GM10248 (cell line): ENCODE measurements around the gene MCCD1.
A peak's percentile ranks its signal among the peaks of the same experiment; 100 is the strongest.

Experiments
- CTCF ChIA-PET: fragments of 300-600 bp; sonication (Branson Sonifier 250); formaldehyde crosslinking; extraction: SDS; loops from one replicate; lab custom pipeline; 2021; ENCODE audit warnings: antibody characterized with exemption; lab: Yijun Ruan, JAX
- POLR2A ChIA-PET: fragments of 350-650 bp; sonication (Branson Sonifier 250); formaldehyde crosslinking; extraction: SDS; loops from one replicate; lab custom pipeline; 2020; ENCODE audit warnings: antibody characterized with exemption; lab: Yijun Ruan, JAX
- DNase-seq: peaks from one replicate; pipeline ENCODE4 v3.0.0; 2012; ENCODE audit errors: extremely low spot score
- TF ChIP-seq, protein P1 (sequence below): IDR thresholded peaks from 2 replicates; pipeline ENCODE4 v1.5.1; 2012; ENCODE audit warnings: mild to moderate bottlenecking, low read depth; ENCODE audit errors: extremely low read depth, missing control alignments, control extremely low read depth

Gene MCCD1

DNA sequence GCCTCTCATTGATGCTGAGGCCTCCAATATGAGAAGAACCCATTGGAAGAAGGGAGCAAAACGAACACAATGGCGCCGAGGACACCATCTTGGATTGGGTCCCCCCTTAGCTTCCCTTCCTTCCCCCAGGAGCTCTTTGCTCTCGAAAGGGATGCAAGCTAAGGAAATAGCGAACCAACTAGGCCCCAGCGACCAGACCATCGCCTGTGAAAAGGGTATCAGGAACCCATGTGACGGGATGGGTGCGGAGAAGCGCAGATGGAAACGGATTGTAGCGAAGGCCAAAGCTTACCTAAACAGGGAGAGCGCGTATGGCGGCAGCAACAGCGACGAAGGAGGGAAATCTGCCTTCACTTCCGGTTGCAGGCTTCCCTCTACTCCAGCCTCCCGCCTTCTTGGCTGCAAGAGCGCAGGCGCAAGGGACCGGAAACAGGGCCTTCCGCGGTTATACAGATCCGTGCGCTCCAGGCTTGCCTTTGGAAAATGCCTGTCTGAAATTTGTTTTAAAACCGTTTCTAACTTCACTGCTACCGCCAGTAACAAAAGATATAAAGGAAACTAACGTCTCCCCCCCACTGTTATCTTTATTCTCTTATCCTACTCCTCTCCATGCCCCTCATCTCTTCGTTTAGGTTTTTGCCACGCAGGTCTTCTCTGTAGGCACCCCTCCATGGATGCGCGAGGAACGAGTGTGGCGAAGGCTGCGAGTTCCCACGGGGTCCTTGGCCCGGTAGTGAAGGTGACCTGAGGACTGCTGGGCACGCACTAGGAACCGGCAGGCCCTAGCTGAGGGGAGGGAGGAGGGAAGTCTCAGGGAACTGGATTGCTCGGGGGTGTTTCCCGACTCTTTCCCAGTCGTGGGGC lies 13.1 kb downstream of the MCCD1 start, which contains the start of gene DDX39B:
DDX39B (minus strand) TSS at position 346 of the 864 bp plus-strand sequence. CDS start 1,471 bp downstream, outside the sequence.
- TF ChIP-seq, protein P1, sequence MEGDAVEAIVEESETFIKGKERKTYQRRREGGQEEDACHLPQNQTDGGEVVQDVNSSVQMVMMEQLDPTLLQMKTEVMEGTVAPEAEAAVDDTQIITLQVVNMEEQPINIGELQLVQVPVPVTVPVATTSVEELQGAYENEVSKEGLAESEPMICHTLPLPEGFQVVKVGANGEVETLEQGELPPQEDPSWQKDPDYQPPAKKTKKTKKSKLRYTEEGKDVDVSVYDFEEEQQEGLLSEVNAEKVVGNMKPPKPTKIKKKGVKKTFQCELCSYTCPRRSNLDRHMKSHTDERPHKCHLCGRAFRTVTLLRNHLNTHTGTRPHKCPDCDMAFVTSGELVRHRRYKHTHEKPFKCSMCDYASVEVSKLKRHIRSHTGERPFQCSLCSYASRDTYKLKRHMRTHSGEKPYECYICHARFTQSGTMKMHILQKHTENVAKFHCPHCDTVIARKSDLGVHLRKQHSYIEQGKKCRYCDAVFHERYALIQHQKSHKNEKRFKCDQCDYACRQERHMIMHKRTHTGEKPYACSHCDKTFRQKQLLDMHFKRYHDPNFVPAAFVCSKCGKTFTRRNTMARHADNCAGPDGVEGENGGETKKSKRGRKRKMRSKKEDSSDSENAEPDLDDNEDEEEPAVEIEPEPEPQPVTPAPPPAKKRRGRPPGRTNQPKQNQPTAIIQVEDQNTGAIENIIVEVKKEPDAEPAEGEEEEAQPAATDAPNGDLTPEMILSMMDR, result no peak
- peak; percentile 92 for DNase-seq
- POLR2A ChIA-PET, result interaction anchor here (0.6 to 2.2 kb wide), 20 partner anchors 9 to 588 kb away, joined by 3 to 14 read pairs (median 4); partner anchors contain the start of genes LST1, LTA, MCCD1 and MICB
- CTCF ChIA-PET, result interaction anchor here (0.8 to 54.8 kb wide), 11 partner anchors 9 to 289 kb away, joined by 3 to 2725 read pairs (median 4); partner anchors contain the start of genes LST1, LTB, MCCD1 and NCR3

DNA sequence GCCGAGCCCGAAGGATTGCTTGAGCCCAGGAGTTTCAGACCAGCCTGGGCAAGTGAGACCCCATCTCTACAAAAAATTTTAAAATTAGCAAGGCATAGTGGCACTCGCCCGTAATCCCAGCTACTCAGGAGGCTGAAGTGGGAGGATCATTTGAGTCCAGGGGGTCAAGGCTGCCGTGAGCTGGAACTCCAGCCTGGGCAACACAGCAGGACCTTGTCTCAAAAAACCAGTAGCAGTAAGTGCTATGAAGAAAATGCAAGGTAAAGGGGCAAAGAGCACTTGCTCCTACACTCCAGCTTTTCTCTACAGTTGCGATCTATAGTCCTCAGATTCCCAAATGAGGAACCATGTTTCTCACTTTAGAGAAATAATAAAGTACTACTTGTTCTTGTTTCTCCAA lies 14.9 kb downstream of the MCCD1 start:
- POLR2A ChIA-PET, result interaction anchor here (0.6 kb wide), 2 partner anchors 32 to 61 kb away, joined by 3 read pairs; partner anchors contain the start of gene TNF
- TF ChIP-seq, protein P1, result no peak
- DNase-seq, result no peak
- CTCF ChIA-PET, result interaction anchor here (1.2 to 54.8 kb wide), 3 partner anchors 9 to 409 kb away, joined by 3 to 2725 read pairs (median 4); partner anchors contain the start of genes LST1, LTB, NCR3 and TNF

DNA sequence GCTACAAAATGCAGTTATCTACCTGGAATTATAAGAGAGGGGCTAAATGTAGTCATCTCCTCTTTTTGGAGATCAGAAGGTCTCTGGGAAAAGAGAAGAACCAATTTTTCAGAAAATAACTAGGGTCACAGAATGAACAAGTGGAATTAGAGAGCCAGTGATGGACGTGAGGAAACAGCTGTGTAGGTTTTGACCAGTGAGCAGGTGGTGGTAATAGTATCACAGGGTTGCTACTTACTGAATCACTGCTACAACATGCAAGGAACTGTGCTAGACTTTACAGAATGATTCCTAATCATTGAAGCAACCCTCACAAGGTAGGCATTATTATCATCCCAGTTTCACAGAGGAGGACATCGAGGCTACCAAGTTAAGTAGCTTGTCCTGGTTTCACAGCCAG lies 15.9 kb downstream of the MCCD1 start:
- CTCF ChIA-PET, result interaction anchor here (2.0 to 54.8 kb wide), 3 partner anchors 47 to 193 kb away, joined by 7 to 2725 read pairs (median 14); partner anchors contain the start of genes LST1, LTB, NCR3 and TNF

DNA sequence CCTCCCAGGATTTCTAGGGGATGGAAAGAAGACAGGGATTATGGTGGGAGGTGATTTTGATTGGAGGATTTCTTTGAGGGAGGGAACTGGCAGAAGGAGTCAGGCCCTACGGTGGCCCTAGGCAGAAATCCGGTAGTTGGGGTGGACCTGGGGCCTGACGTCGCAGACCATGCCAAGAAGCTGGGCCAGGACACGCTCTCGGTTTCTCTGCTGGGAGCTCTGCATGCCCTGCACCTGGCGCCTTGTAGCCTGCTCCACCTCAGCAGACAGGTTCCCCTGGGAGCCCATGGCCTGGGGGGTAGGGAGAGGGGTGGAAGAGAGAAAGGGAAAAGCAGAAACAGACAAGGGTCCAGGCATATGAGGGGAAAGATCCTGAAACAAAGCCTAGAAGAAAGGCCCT lies 16.5 kb downstream of the MCCD1 start:
- TF ChIP-seq, protein P1, result no peak
- DNase-seq, result no peak
- CTCF ChIA-PET, result interaction anchor here (1.3 to 54.8 kb wide), 4 partner anchors 47 to 406 kb away, joined by 3 to 2725 read pairs (median 10); partner anchors contain the start of genes LST1, LTB, NCR3 and TNF
- POLR2A ChIA-PET, result interaction anchor here (7.3 kb wide), 1 partner anchor 32 kb away, joined by 86 read pairs; the partner anchor contains the start of gene TNF

More for the DNA sequence above, 15.9 kb downstream of the MCCD1 start:
- POLR2A ChIA-PET, result interaction anchor here (0.6 to 7.3 kb wide), 2 partner anchors 33 to 99 kb away, joined by 3 to 86 read pairs; partner anchors contain the start of gene TNF
- DNase-seq, result no peak
- TF ChIP-seq, protein P1, result no peak

DNA sequence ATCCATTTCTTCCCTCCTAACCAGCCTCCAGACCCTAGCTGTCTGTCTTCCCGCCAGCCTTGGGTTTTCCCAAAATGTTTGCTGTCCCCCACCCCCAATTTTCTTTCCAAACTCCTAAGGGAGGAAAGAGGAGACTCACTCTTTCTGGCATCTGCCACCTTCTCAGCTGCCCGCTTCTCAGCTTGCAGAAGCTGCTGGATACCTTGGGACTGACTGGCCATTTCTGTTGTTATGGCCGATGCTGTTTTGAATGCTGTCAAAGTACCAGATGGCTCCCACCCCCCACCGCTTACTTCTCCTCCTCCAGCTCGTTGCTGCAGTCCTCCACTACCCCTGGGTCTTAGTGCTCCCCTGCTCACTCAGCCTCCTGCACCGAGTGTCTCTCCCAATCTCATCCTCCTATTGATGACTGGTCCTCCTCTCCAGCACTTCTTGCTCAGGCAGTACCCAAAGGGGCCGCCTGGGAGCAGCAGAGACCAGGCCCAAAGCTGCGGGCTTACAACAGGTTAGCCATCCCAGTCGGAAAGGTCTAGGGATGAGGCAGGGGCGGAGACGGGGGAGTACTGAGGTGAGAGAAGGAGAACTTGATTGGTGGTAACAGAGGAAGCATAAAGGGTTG lies 17.7 kb downstream of the MCCD1 start, which contains the start of gene ATP6V1G2:
ATP6V1G2 (minus strand) TSS at position 270 of the 619 bp plus-strand sequence; CDS start at position 221, 49 bp downstream.
- ChIA-PET CTCF (interaction anchor here (0.8 to 54.8 kb wide), 20 partner anchors 11 to 405 kb away, joined by 3 to 2725 read pairs (median 4); partner anchors contain the start of genes AIF1, BAG6, GPANK1 and LST1), POLR2A (interaction anchor here (1.0 to 7.3 kb wide), 4 partner anchors 31 to 316 kb away, joined by 3 to 86 read pairs (median 6); partner anchors contain the start of genes HSPA1B, NCR3, NEU1 and TNF)
- DNase-seq, result peak; percentile 68
- TF ChIP-seq, protein P1, result peak; percentile 96
